ENCODE measurements around the gene ZBTB25. TPM values are rescaled to one million over a fixed set of nuclear protein-coding genes. Genes with fewer than 3 reads are reported as not detected.

The ZBTB25 gene
- total and polyA plus RNA-seq, 2 experiments from 2014 or later: 3.6 to 12.5 TPM

DNA sequence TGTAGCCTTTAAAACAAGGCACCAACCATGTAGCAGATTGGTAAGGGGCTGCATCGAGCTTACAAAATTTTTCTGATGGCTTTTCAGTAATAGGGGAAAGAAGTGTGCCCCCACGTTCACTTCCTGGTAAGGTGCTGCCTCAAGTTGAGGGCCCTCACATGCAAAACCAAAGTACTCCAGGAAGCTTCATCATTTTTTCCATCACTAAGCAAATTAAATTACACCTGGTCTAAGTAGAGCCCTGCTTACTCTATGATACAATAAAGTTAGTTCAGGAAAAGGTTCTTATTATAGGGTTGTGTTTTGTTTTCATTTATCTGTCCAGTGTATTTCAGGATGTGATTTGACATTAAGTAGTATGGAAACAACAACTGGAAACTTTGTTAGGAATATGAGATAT is 53.4 kb downstream of the ZBTB25 start:
- Histone ChIP-seq H3K9ac (no peak overlapping the region), H3K36me3 (ENCODE audit: low read depth) (peaks cover 3% of the 10 kb centered on the region; the same call in 1 of the 2 replicates), H3K79me2 (ENCODE audit: insufficient read depth) (no peaks in the 10 kb centered on the region), H4K20me1 (ENCODE audit: insufficient read depth) (no peaks in the 10 kb centered on the region), H3F3A (ENCODE audit: insufficient read depth) (no peaks in the 10 kb centered on the region), H3K4me3 (no peak overlapping the region), H3K4me1 (ENCODE audit: insufficient read depth) (peaks cover 6% of the 10 kb centered on the region; the same call in 1 of the 2 replicates), H3K27me3 (replicated peaks; ENCODE audit: insufficient read depth) (no peaks in the 10 kb centered on the region), H3K4me2 (ENCODE audit: unreplicated experiment) (no peak overlapping the region), H2AFZ (no peak overlapping the region), H3K9me2 (ENCODE audit: insufficient read depth) (no peaks in the 10 kb centered on the region), H3K27ac (no peak overlapping the region), H3K9me3 (ENCODE audit: low read depth) (no peaks in the 10 kb centered on the region)
- DNase-seq: no peak
- in situ Hi-C loops (cut with MboI): no loop called here
- TF ChIP-seq EZH2 (IDR thresholded peaks at IDR 0.05; ENCODE audit: insufficient read depth, poor library complexity, severe bottlenecking) (no peak), EZH2phosphoT487 (IDR thresholded peaks at IDR 0.05; ENCODE audit: insufficient read depth, low read depth) (no peak)
- 98% methylated on average over 2 of the region's 2 CpGs for WGBS, 2 experiments (ENCODE audit: low coverage in 1 of 2, low lambda C conversion rate in 2 of 2, missing lambda C conversion rate in 2 of 2)

DNA sequence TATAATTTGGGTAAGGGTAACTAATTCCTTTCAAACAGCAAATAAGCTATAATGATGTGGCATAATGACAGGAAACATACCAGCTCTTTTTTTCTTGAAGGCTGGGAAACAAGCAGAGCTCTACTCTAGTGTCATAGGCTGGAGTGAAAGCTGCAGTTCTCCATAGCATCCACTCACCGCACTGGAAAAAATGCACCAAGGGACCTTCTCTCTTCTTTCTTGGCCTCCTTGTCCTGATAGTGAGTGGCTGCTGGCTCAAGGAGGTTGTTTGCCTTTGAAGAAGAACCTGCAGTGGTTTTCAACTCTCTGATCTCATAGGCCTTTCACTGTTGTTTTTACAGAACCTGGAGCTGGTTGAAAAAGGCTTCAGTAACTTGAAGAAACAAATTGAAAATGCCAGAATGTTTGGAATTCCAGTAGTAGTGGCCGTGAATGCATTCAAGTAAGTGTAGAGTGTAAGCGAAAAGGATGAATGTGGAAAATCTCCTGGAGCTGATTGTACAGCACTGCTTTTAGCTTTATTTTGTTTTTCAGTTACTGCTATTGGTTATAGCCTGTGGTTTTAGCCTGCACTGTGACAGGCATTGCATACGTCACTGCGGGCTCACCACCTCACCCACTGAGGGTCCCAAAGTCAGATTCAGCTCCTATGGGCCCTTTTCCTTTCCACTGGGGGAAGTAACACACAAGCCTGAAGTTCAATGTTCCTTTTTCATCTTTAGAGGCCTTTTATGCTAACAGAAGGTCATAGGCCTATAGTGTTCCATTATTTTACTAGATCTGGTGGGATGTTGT is 55.6 kb downstream of the ZBTB25 start:
- in situ Hi-C loops (cut with MboI): no loop called here
- WGBS, 2 experiments (ENCODE audit: low coverage in 1 of 2, low lambda C conversion rate in 2 of 2, missing lambda C conversion rate in 2 of 2): 92 to 96% methylated on average over 5 of the region's 5 CpGs
- H3K4me3 ChIP-seq: no peak overlapping the region
- H3K9me3 ChIP-seq (ENCODE audit: low read depth): no peaks in the 10 kb centered on the region
- no peaks in the 10 kb centered on the region for H3K9me2 ChIP-seq (ENCODE audit: insufficient read depth)
- peaks cover 10% of the 10 kb centered on the region; the same call in 1 of the 2 replicates for H3K4me1 ChIP-seq (ENCODE audit: insufficient read depth)
- no peaks in the 10 kb centered on the region for H3F3A ChIP-seq (ENCODE audit: insufficient read depth)
- DNase-seq: no peak
- H3K4me2 ChIP-seq (ENCODE audit: unreplicated experiment): no peak overlapping the region
- H4K20me1 ChIP-seq (ENCODE audit: insufficient read depth): no peaks in the 10 kb centered on the region
- H3K27me3 ChIP-seq (replicated peaks; ENCODE audit: insufficient read depth): no peaks in the 10 kb centered on the region
- no peak overlapping the region for H2AFZ ChIP-seq
- H3K79me2 ChIP-seq (ENCODE audit: insufficient read depth): no peaks in the 10 kb centered on the region
- no peak overlapping the region for H3K9ac ChIP-seq
- peaks cover 3% of the 10 kb centered on the region; the same call in 1 of the 2 replicates for H3K36me3 ChIP-seq (ENCODE audit: low read depth)
- TF ChIP-seq EZH2 (IDR thresholded peaks at IDR 0.05; ENCODE audit: insufficient read depth, poor library complexity, severe bottlenecking) (no peak), EZH2phosphoT487 (IDR thresholded peaks at IDR 0.05; ENCODE audit: insufficient read depth, low read depth) (no peak)
- no peak overlapping the region for H3K27ac ChIP-seq

DNA sequence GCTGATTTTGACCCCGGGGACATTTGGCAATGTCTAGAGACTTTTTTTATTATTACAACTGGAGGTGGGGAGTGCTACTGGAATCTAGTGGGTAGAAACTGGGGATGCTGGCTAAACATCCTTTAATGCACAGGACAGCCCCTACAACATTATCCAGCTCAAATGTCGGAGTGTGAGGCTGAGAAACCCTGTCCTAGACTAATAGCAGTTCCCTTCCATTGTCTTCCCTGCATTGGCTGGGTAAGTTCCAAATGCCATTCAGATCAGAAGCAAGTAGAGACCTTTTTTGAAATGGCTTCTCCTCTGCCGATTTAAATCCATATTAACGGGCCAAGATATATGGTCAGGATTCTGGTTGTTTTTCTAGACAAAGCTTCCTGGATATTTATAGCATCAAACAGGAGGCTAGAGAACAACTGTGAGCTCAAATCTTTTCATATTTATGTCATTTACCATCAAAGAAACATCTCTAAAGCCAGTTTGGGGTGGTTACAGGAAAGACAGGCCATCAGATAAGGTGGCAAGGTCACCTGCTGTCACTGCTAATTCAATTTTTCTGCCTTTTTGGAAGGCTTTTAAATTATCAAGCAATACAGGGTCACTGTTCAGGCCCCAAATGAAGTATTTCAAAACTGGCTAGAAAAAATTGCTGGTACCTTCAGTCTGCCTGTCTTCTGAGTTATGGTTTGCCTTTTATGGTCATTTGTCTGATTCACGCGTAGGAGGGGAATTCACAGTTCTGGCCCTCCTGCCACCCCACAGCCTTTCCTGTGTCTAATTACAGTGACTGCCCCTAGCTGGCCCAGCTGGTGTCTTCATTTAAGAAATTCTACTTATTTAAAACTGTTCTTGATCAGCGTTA is 58.4 kb downstream of the ZBTB25 start:
- H3K4me1 ChIP-seq (ENCODE audit: insufficient read depth): peaks cover 15% of the 10 kb centered on the region
- whole genome bisulfite sequencing, 2 experiments (ENCODE audit: low coverage in 1 of 2, low lambda C conversion rate in 2 of 2, missing lambda C conversion rate in 2 of 2): 74 to 77% methylated on average over 7 of the region's 7 CpGs
- 0 out of 2 replicates have a peak, but pooled peaks cover 3% of the 10 kb centered on the region for H3K36me3 ChIP-seq (ENCODE audit: low read depth)
- H3K4me2 ChIP-seq (ENCODE audit: unreplicated experiment): peak overlapping the region; percentile 24
- no peaks in the 10 kb centered on the region for H4K20me1 ChIP-seq (ENCODE audit: insufficient read depth)
- in situ Hi-C loops (cut with MboI): no loop called here
- no peak overlapping the region for H3K9ac ChIP-seq
- no peaks in the 10 kb centered on the region for H3K9me3 ChIP-seq (ENCODE audit: low read depth)
- 0 out of 2 replicates have a peak, but pooled peaks cover 5% of the 10 kb centered on the region for H3F3A ChIP-seq (ENCODE audit: insufficient read depth)
- no peaks in the 10 kb centered on the region for H3K79me2 ChIP-seq (ENCODE audit: insufficient read depth)
- DNase-seq: peak; percentile 67
- no peaks in the 10 kb centered on the region for H3K9me2 ChIP-seq (ENCODE audit: insufficient read depth)
- TF ChIP-seq EZH2 (IDR thresholded peaks at IDR 0.05; ENCODE audit: insufficient read depth, poor library complexity, severe bottlenecking) (no peak), EZH2phosphoT487 (IDR thresholded peaks at IDR 0.05; ENCODE audit: insufficient read depth, low read depth) (no peak)
- H3K27ac ChIP-seq: no peak overlapping the region
- H3K27me3 ChIP-seq (replicated peaks; ENCODE audit: insufficient read depth): no peaks in the 10 kb centered on the region
- H2AFZ ChIP-seq: peak overlapping the region; percentile 35; the same call in 1 of the 2 replicates
- H3K4me3 ChIP-seq: no peak overlapping the region

DNA sequence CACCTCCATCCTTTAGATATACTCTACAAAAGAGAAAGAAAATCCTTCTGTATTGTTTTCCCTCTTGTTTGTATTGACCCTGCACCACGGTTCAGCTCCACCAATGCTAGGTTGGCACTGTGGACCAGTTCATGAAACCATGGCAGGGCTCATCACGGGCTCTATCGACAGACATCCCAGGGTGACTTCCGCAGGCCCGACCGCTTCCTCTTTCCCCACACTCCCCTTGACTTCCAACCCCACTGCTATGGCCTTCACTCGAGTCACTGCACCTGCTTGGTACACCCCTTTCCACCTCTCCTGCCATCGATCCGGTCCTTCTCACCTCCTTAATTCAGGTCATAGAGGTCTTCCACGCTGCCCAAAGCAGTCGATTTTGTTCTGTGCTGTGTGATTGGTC is 59.5 kb downstream of the ZBTB25 start:
- TF ChIP-seq EZH2phosphoT487 (IDR thresholded peaks at IDR 0.05; ENCODE audit: insufficient read depth, low read depth): no peak
- Histone ChIP-seq H3F3A (ENCODE audit: insufficient read depth) (peaks cover 12% of the 10 kb centered on the region), H3K4me2 (ENCODE audit: unreplicated experiment) (no peak overlapping the region), H2AFZ (no peak overlapping the region), H4K20me1 (ENCODE audit: insufficient read depth) (no peaks in the 10 kb centered on the region), H3K9ac (no peak overlapping the region), H3K27ac (no peak overlapping the region), H3K4me3 (no peak overlapping the region), H3K79me2 (ENCODE audit: insufficient read depth) (no peaks in the 10 kb centered on the region), H3K9me3 (ENCODE audit: low read depth) (no peaks in the 10 kb centered on the region), H3K4me1 (ENCODE audit: insufficient read depth) (peaks cover 20% of the 10 kb centered on the region), H3K9me2 (ENCODE audit: insufficient read depth) (no peaks in the 10 kb centered on the region), H3K36me3 (ENCODE audit: low read depth) (0 out of 2 replicates have a peak, but pooled peaks cover 3% of the 10 kb centered on the region), H3K27me3 (replicated peaks; ENCODE audit: insufficient read depth) (no peaks in the 10 kb centered on the region)
- DNase-seq: no peak
- WGBS, 2 experiments (ENCODE audit: low coverage in 1 of 2, low lambda C conversion rate in 2 of 2, missing lambda C conversion rate in 2 of 2): 96 to 98% methylated on average over 11 of the region's 11 CpGs
- in situ Hi-C loops (cut with MboI): no loop called here
